K562 (cell line): Measurements from ENCODE around the gene GPR152. TPM values are rescaled to one million over a fixed set of nuclear protein-coding genes. Genes with fewer than 3 reads are reported as not detected.
A peak's percentile ranks its signal among the peaks of the same experiment; 100 is the strongest.

ENCODE experiments used
- ATAC-seq: fragments of 200-7000 bp; cut with Tn5 transposase; 3 replicates; pipeline ENCODE4 v1.9.1; 2020; ENCODE audit warnings: moderate library complexity
- BruUV-seq: library from RNA; stranded (reverse); fragments of 400-500 nt; replicated peaks from 2 replicates; lab custom pipeline; 2021; lab: Mats Ljungman, UMichigan
- CTCF ChIA-PET: fragments of 300-600 bp; formaldehyde crosslinking; extraction: SDS; loops from one replicate; lab custom pipeline; 2021; ENCODE audit warnings: low intra/inter-chr PET ratio; lab: Yijun Ruan, JAX
- POLR2A ChIA-PET: fragments of 300-600, 350-650 bp; sonication (Branson Sonifier 250); formaldehyde crosslinking; extraction: SDS; loops from one replicate; lab custom pipeline; 2021; ENCODE audit warnings: antibody characterized with exemption, inconsistent platforms; lab: Yijun Ruan, JAX
- DNase-seq, 4 experiments: peaks; one replicate each; pipeline versions ENCODE4 v3.0.0 to v3.0.0-alpha.2; 2011 to 2018; ENCODE audit warnings: low spot score in 3 of 4, mixed read lengths in 3 of 4; ENCODE audit errors: extremely low read depth in 1 of 4
- FAIRE-seq: peaks from 2 replicates; lab custom pipeline; 2011; peaks lifted over from hg19 to GRCh38; lab: Jason Lieb, UNC
- H2AFZ ChIP-seq: 2 replicates; pipeline ENCODE4 v1.6.0; 2011; ENCODE audit warnings: low read depth, low read length, control low read depth, inconsistent platforms
- H3K27ac ChIP-seq: fragments of 200-600 bp; 3 replicates; pipeline ENCODE4 v1.8.0; 2011; ENCODE audit warnings: low read depth, mild to moderate bottlenecking, control low read depth, inconsistent platforms, low read length, moderate library complexity, mixed read lengths; ENCODE audit errors: extremely low read depth
- H3K27me3 ChIP-seq, 2 experiments: fragments of 300-600 bp in 1 of 2; 2 replicates in 1 of 2; 3 replicates in 1 of 2; pipeline versions ENCODE4 v1.6.0 to v1.8.0; 2011; ENCODE audit warnings: inconsistent platforms in 2 of 2, low read length in 2 of 2, mild to moderate bottlenecking in 1 of 2, mixed read lengths in 1 of 2, moderate library complexity in 1 of 2; ENCODE audit not compliant: control insufficient read depth in 2 of 2, insufficient read depth in 2 of 2
- H3K36me3 ChIP-seq: fragments of 300-600 bp; 3 replicates; pipeline ENCODE4 v1.8.0; 2011; ENCODE audit warnings: mild to moderate bottlenecking, low read length, inconsistent platforms; ENCODE audit not compliant: control insufficient read depth, insufficient read depth
- H3K4me1 ChIP-seq, 2 experiments: fragments of 200-600 bp in 1 of 2; replicated peaks in 1 of 2; 2 replicates in 1 of 2; 3 replicates in 1 of 2; pipeline versions ENCODE4 v1.5.1 to v1.8.0; 2011; ENCODE audit warnings: inconsistent platforms in 2 of 2, low read length in 2 of 2, mild to moderate bottlenecking in 1 of 2, mixed read lengths in 1 of 2, moderate library complexity in 1 of 2; ENCODE audit not compliant: control insufficient read depth in 2 of 2, insufficient read depth in 2 of 2
- H3K4me2 ChIP-seq: 2 replicates; pipeline ENCODE4 v1.6.1; 2011; ENCODE audit warnings: low read length, control low read depth, inconsistent platforms, mixed read lengths; ENCODE audit not compliant: insufficient read depth
- H3K4me3 ChIP-seq: fragments of 200-600 bp; sonication (generic), shearing (Covaris generic); 2 replicates; pipeline ENCODE4 v1.5.1; 2016; ENCODE audit warnings: control low read depth, inconsistent platforms
- H3K79me2 ChIP-seq: fragments of 200-600 bp; 3 replicates; pipeline ENCODE4 v1.8.0; 2011; ENCODE audit warnings: low read length, inconsistent platforms; ENCODE audit not compliant: control insufficient read depth, insufficient read depth
- H3K9ac ChIP-seq, 2 experiments: 2 replicates each; pipeline versions ENCODE4 v1.6.0 to v1.6.1; 2011; ENCODE audit warnings: low read depth in 2 of 2, low read length in 2 of 2, control low read depth in 1 of 2, inconsistent platforms in 1 of 2, mild to moderate bottlenecking in 1 of 2, mixed read lengths in 1 of 2; ENCODE audit not compliant: insufficient read depth in 1 of 2
- H3K9me1 ChIP-seq: one replicate; pipeline ENCODE4 v1.6.0; 2011; ENCODE audit warnings: inconsistent platforms, mild to moderate bottlenecking, low read length, moderate library complexity; ENCODE audit not compliant: control insufficient read depth, insufficient read depth
- H3K9me3 ChIP-seq: replicated peaks from 2 replicates; pipeline ENCODE4 v1.5.1; 2011; ENCODE audit warnings: low read depth, low read length, inconsistent platforms; ENCODE audit not compliant: control insufficient read depth, insufficient read depth
- H4K20me1 ChIP-seq: replicated peaks from 2 replicates; pipeline ENCODE4 v1.6.1; 2011; ENCODE audit warnings: low read length, inconsistent platforms, mixed read lengths; ENCODE audit not compliant: control insufficient read depth, insufficient read depth
- EP400 ChIP-seq: fragments of 450-650 bp; IDR thresholded peaks from 2 replicates; pipeline ENCODE4 v1.6.1; 2017; ENCODE audit warnings: antibody characterized with exemption, mild to moderate bottlenecking, moderate library complexity
- KDM1A ChIP-seq, 2 experiments: fragments of 450-650 bp; IDR thresholded peaks; 2 replicates each; pipeline ENCODE4 v1.6.1; 2016; ENCODE audit warnings: mild to moderate bottlenecking in 2 of 2
- KDM5B ChIP-seq: fragments of 200-600 bp; sonication (generic); IDR thresholded peaks from 2 replicates; pipeline ENCODE4 v1.6.1; 2012; ENCODE audit warnings: low read depth, mild to moderate bottlenecking, moderate library complexity, low read length, control low read depth, inconsistent platforms; ENCODE audit not compliant: insufficient replicate concordance
- MAFG ChIP-seq: fragments of 450-650 bp; conservative IDR thresholded peaks from 2 replicates; pipeline ENCODE4 v1.6.1; 2016; ENCODE audit warnings: missing genetic modification characterization, missing compliant biosample characterization
- NR0B1 ChIP-seq: fragments of 450-650 bp; IDR thresholded peaks from one replicate; pipeline ENCODE4 v1.6.1; 2018; ENCODE audit warnings: mild to moderate bottlenecking, moderate library complexity; ENCODE audit not compliant: partially characterized antibody
- PHB2 ChIP-seq: fragments of 450-650 bp; IDR thresholded peaks from 2 replicates; pipeline ENCODE4 v1.6.1; 2017; ENCODE audit warnings: low read depth
- RFX1 ChIP-seq: fragments of 450-650 bp; IDR thresholded peaks from 2 replicates; pipeline ENCODE4 v1.6.1; 2016; ENCODE audit warnings: mild to moderate bottlenecking, moderate library complexity
- SMARCE1 ChIP-seq: fragments of 450-650 bp; IDR thresholded peaks from 2 replicates; pipeline ENCODE4 v1.7.1; 2016; ENCODE audit warnings: mild to moderate bottlenecking
- SPI1 ChIP-seq: IDR thresholded peaks from 2 replicates; pipeline ENCODE4 v1.6.1; 2011; ENCODE audit warnings: low read depth, low read length, control low read depth, borderline replicate concordance
- ZNF175 ChIP-seq: fragments of 200-800 bp; sonication (Bioruptor generic); IDR thresholded peaks from 2 replicates; pipeline ENCODE4 v1.6.1; 2016; ENCODE audit warnings: low read depth, mild to moderate bottlenecking, missing genetic modification characterization, missing compliant biosample characterization
- ZNF212 ChIP-seq: fragments of 450-650 bp; formaldehyde crosslinking; IDR thresholded peaks from 2 replicates; pipeline ENCODE4 v1.4.0; 2020; ENCODE audit warnings: mild to moderate bottlenecking
- ZNF780A ChIP-seq: fragments of 250-450 bp; sonication (Bioruptor Pico); IDR thresholded peaks from 2 replicates; pipeline ENCODE4 v1.5.0; 2021; ENCODE audit warnings: mild to moderate bottlenecking
- WGBS: fragments of 100-300 bp; shearing (Covaris generic); methylation state at CpG from one replicate; pipeline ENCODE4 v1.1.6; 2016; ENCODE audit warnings: low coverage, mixed read lengths; ENCODE audit not compliant: insufficient coverage; ENCODE audit errors: missing lambda C conversion rate; 5-methylcytosine and 5-hydroxymethylcytosine counted together
- in situ Hi-C: fragments of 300-500 bp; cut with MboI; formaldehyde crosslinking; loops from 4 replicates; pipeline ENCODE4 v1.15.0; 2018; ENCODE audit warnings: inconsistent platforms, mixed read lengths
- intact Hi-C: fragments of 100-400 bp; cut with micrococcal nuclease; formaldehyde crosslinking; loops from 2 replicates; pipeline ENCODE4 v1.14.2; 2022
- polyA plus RNA-seq, 8 experiments: library from polyadenylated mRNA; depleted of rRNA in 4 of 8; stranded (reverse) in 5 of 8; unstranded in 3 of 8; fragments of >200 nt; fragmentation: Nextera tagmentation in 2 of 8; fragmentation: Illumina TruSeq in 1 of 8; extraction: Ambion mirVana in 2 of 8; extraction: Trizol in 1 of 8; gene quantifications; 2 replicates each; pipeline versions ENCODE4 v1.2.1 to v1.2.3, GENCODE V29; 2011 to 2014; ENCODE audit warnings: inconsistent platforms in 1 of 8, missing spikeins in 1 of 8
- total RNA-seq, 7 experiments: library from RNA; depleted of rRNA in 6 of 7; stranded (reverse); fragments of >200 nt in 6 of 7; fragmentation: Illumina TruSeq in 2 of 7; extraction: Trizol in 2 of 7; gene quantifications; 2 replicates each; pipeline versions ENCODE4 v1.2.1 to v1.2.3, GENCODE V29; 2011 to 2021; ENCODE audit warnings: low replicate concordance in 1 of 7
- TF ChIP-seq, protein P1 (sequence below): fragments of 250-450 bp; sonication (Bioruptor Pico); IDR thresholded peaks from 2 replicates; pipeline ENCODE4 v1.5.1; 2021; ENCODE audit warnings: mild to moderate bottlenecking
- TF ChIP-seq, protein P2 (sequence below): fragments of 250-450 bp; sonication (Bioruptor Pico); IDR thresholded peaks from 2 replicates; pipeline ENCODE4 v1.8.0; 2021; ENCODE audit warnings: mild to moderate bottlenecking, moderate library complexity
- TF ChIP-seq, protein P3 (sequence below): sonication (generic); formaldehyde crosslinking; IDR thresholded peaks from 2 replicates; pipeline ENCODE4 v1.8.0; 2023; ENCODE audit warnings: mild to moderate bottlenecking, missing genetic modification reagents

GPR152 gene
- total and polyA plus RNA-seq, 9 of the 15 experiments (the other 6 are each of a cell fraction or from before 2014, with no cell fraction given), result not detected

- WGBS, result 19% methylated on average over 19 of the region's 20 CpGs
- TF ChIP-seq EP400 (peak; percentile 57), PHB2 (no peak), KDM5B (no peak), RFX1 (no peak), SMARCE1 (no peak; the same call in 1 of the 2 replicates), NR0B1 (no peak), ZNF780A (CRISPR knock-in tag) (no peak), ZNF175 (CRISPR knock-in tag) (0 out of 2 replicates have a peak, but pooled peaks have one; percentile 35), KDM1A (IDR thresholded peaks at IDR 0.05) (no peak), MAFG (tag) (0 out of 2 replicates have a peak, but pooled peaks have one; percentile 26), ZNF212 (CRISPR knock-in tag) (0 out of 2 replicates have a peak, but pooled peaks have one; percentile 45), SPI1 (no peak)
- TF ChIP-seq, protein P1, sequence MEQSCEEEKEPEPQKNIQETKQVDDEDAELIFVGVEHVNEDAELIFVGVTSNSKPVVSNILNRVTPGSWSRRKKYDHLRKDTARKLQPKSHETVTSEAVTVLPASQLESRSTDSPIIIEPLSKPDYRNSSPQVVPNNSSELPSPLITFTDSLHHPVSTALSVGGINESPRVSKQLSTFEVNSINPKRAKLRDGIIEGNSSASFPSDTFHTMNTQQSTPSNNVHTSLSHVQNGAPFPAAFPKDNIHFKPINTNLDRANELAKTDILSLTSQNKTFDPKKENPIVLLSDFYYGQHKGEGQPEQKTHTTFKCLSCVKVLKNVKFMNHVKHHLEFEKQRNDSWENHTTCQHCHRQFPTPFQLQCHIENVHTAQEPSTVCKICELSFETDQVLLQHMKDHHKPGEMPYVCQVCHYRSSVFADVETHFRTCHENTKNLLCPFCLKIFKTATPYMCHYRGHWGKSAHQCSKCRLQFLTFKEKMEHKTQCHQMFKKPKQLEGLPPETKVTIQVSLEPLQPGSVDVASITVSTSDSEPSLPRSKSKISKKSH, result no peak
- TF ChIP-seq, protein P2, sequence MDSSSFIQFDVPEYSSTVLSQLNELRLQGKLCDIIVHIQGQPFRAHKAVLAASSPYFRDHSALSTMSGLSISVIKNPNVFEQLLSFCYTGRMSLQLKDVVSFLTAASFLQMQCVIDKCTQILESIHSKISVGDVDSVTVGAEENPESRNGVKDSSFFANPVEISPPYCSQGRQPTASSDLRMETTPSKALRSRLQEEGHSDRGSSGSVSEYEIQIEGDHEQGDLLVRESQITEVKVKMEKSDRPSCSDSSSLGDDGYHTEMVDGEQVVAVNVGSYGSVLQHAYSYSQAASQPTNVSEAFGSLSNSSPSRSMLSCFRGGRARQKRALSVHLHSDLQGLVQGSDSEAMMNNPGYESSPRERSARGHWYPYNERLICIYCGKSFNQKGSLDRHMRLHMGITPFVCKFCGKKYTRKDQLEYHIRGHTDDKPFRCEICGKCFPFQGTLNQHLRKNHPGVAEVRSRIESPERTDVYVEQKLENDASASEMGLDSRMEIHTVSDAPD, result no peak
- TF ChIP-seq, protein P3, sequence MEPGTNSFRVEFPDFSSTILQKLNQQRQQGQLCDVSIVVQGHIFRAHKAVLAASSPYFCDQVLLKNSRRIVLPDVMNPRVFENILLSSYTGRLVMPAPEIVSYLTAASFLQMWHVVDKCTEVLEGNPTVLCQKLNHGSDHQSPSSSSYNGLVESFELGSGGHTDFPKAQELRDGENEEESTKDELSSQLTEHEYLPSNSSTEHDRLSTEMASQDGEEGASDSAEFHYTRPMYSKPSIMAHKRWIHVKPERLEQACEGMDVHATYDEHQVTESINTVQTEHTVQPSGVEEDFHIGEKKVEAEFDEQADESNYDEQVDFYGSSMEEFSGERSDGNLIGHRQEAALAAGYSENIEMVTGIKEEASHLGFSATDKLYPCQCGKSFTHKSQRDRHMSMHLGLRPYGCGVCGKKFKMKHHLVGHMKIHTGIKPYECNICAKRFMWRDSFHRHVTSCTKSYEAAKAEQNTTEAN, result no peak
Measured at GRCh38 chr11:67463680-67464410, 11.3 kb upstream of the GPR152 start.

More at GRCh38 chr11:67463680-67464410, 11.3 kb upstream of the GPR152 start:
- no peaks in the 10 kb centered on the region for H3K27me3 ChIP-seq
- ATAC-seq (peak; percentile 75), FAIRE-seq (no peak), DNase-seq (peak; percentile 73 to 86 (median 80))
- H3K4me3 ChIP-seq, result peak overlapping the region; percentile 75
- H3K4me2 ChIP-seq, result peak overlapping the region; percentile 80
- intact Hi-C loops (no loop called here), in situ Hi-C loops (no loop called here)
- H4K20me1 ChIP-seq, result no peaks in the 10 kb centered on the region
- H2AFZ ChIP-seq, result peak overlapping the region; percentile 84
- no peaks in the 10 kb centered on the region for H3K9me1 ChIP-seq
- ChIA-PET POLR2A (interaction anchor here (0.6 to 1.8 kb wide), 4 partner anchors 12 to 36 kb away, joined by 4 to 5 read pairs (median 4); partner anchors contain the start of gene RPS6KB2), CTCF (no interaction called here)
- H3K27ac ChIP-seq, result peak overlapping the region; percentile 86
- TSS peak; percentile 84 for BruUV-seq
- H3K9me3 ChIP-seq, result no peaks in the 10 kb centered on the region
- H3K9ac ChIP-seq, result peak overlapping the region; percentile 78 to 87
- H3K79me2 ChIP-seq, result peaks cover 12% of the 10 kb centered on the region
- peaks cover 20 to 48% of the 10 kb centered on the region in 2 experiments; a peak in 4 of 5 replicates for H3K4me1 ChIP-seq
- H3K36me3 ChIP-seq, result no peaks in the 10 kb centered on the region
